ENCODE results near the gene KBTBD13. TPM values are rescaled to one million over a fixed set of nuclear protein-coding genes. Genes with fewer than 3 reads are reported as not detected.

The KBTBD13 gene
- total and polyA plus RNA-seq, 11 donors: 0.78 to 11.8 (median 4.2) TPM

DNA sequence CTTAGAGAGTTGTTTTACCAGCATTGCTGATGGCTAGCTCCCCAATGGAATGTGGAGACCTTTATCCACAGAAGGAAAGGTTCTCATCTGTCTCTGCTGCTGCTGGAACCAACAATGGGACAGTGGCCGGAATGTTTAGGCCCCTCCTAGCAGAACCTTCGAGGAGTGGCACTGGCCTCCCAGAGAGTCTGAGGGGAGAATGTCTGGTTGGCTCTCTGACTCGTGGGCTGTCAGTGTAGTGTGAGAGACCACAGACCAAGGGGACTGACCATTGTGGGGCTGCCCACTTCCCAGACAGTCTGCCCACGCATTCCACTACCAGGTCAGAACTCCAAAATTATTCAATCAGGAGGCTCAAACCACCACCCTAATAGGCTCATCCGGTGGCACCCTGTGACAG is 13.8 kb upstream of the KBTBD13 start:
- Histone ChIP-seq H3K4me3 (no peak overlapping the region), H3K27ac (peak overlapping the region in 3 of 12 donors; percentile 18 to 68 (median 34)), H3K9me3 (peaks cover 0 to 3% (median 0%) of the 10 kb centered on the region in 12 donors), H3K36me3 (peaks cover 0 to 12% (median 7%) of the 10 kb centered on the region in 9 donors), H3K27me3 (peaks cover 0 to 18% (median 0%) of the 10 kb centered on the region in 9 donors), H3K4me1 (peaks cover 2 to 58% (median 17%) of the 10 kb centered on the region in 12 donors)
- no peak for DNase-seq
- ATAC-seq: no peak
- intact Hi-C loops (cut with DNase I): no loop called here
- TF ChIP-seq, protein P1, sequence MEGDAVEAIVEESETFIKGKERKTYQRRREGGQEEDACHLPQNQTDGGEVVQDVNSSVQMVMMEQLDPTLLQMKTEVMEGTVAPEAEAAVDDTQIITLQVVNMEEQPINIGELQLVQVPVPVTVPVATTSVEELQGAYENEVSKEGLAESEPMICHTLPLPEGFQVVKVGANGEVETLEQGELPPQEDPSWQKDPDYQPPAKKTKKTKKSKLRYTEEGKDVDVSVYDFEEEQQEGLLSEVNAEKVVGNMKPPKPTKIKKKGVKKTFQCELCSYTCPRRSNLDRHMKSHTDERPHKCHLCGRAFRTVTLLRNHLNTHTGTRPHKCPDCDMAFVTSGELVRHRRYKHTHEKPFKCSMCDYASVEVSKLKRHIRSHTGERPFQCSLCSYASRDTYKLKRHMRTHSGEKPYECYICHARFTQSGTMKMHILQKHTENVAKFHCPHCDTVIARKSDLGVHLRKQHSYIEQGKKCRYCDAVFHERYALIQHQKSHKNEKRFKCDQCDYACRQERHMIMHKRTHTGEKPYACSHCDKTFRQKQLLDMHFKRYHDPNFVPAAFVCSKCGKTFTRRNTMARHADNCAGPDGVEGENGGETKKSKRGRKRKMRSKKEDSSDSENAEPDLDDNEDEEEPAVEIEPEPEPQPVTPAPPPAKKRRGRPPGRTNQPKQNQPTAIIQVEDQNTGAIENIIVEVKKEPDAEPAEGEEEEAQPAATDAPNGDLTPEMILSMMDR (IDR thresholded peaks at IDR 0.05): no peak
- no peak for TF ChIP-seq POLR2A (IDR thresholded peaks at IDR 0.05)
- WGBS, 4 donors: 70 to 81% (median 81%) methylated on average over 5 of the region's 5 CpGs

DNA sequence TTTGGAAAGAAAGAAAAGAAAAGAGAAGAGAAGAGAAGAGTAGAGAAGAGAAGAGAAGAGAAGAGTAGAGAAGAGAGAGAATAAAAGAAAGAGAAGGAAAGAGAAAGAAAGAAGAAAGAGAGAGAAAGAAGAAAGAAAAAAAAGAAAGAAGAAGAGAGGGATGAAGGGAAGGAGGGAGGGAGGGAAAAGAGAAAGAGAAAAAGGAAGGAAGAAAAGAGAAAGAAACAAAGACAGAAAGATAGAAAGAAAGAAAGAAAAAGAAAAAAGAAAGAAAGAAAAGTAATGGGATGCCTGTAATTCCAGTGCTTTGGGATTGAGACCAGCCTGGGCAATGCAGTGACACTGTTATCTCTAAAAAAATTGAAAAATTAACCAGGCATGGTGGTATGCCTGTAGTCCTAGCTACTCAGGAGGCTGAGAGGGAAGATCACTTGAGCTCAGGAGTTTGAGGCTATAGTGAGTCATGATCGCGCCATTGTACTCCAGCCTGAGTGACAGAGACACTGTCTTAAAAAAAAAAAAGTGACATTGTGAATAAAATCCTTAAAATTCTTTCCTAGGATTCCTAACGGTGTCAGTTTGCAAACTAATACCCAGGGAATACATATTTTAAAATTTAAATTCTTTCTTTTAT is 10.4 kb upstream of the KBTBD13 start:
- 57 to 76% (median 69%) methylated on average over 3 of the region's 3 CpGs for WGBS, 4 donors
- H3K4me3 ChIP-seq: peak overlapping the region in 10 of 12 donors; percentile 10 to 79 (median 60)
- peaks cover 0 to 23% (median 0%) of the 10 kb centered on the region in 9 donors for H3K27me3 ChIP-seq
- peaks cover 7 to 71% (median 37%) of the 10 kb centered on the region in 12 donors for H3K4me1 ChIP-seq
- intact Hi-C loops (cut with DNase I): no loop called here
- no peaks in the 10 kb centered on the region for H3K9me3 ChIP-seq
- H3K27ac ChIP-seq: peak overlapping the region in 10 of 12 donors; percentile 70 to 93 (median 83)
- peaks cover 0 to 4% (median 0%) of the 10 kb centered on the region in 9 donors for H3K36me3 ChIP-seq
- no peak for TF ChIP-seq POLR2A (IDR thresholded peaks at IDR 0.05)
- TF ChIP-seq, protein P1 (IDR thresholded peaks at IDR 0.05): no peak
- ATAC-seq (no peak), DNase-seq (no peak)

DNA sequence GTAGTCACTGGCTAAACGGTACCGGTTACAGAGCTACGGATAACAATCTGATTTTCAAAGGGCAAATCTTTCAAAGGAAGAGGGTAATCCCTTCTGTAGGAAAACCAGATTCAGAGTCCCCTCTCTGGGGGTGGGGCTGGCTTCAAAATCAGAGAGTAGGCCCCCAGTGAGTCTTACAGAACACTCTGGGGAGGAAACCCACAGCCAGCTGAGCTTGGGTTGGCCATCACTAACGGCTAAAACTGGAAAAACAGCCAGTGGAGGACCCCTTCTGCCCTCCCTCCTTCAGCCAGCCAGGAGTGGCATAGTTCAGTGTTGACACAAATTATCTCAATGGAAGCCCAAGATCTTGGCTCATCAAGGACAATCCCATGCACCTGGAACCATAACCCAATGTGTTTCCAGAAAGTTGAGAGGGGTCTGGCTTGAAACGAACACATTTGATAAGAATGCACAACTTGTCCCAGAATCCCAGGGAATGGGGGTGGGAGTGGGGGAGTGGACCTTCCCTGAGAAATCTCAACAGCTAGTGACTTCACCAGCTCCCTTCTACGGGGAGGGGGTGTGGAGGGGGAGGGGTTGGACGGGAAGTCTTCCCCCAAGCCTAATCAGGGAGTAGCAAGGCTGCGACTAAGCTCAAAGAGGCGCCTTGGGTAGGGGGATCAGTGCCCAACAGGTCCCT is 9.8 kb upstream of the KBTBD13 start:
- Histone ChIP-seq H3K4me3 (peak overlapping the region in 11 of 12 donors; percentile 43 to 79 (median 59)), H3K27me3 (peaks cover 0 to 23% (median 0%) of the 10 kb centered on the region in 9 donors), H3K27ac (peak overlapping the region; percentile 59 to 93 (median 81)), H3K9me3 (no peaks in the 10 kb centered on the region), H3K36me3 (peaks cover 0 to 4% (median 0%) of the 10 kb centered on the region in 9 donors), H3K4me1 (peaks cover 12 to 72% (median 41%) of the 10 kb centered on the region in 12 donors)
- peak in 1 of 4 donors; percentile 10 for ATAC-seq
- WGBS, 4 donors: 43 to 50% (median 46%) methylated on average over 9 of the region's 9 CpGs
- DNase-seq: peak in 2 of 5 donors; percentile 52 to 57
- intact Hi-C loops (cut with DNase I): no loop called here
- TF ChIP-seq, protein P1 (IDR thresholded peaks at IDR 0.05): no peak
- no peak for TF ChIP-seq POLR2A (IDR thresholded peaks at IDR 0.05)

DNA sequence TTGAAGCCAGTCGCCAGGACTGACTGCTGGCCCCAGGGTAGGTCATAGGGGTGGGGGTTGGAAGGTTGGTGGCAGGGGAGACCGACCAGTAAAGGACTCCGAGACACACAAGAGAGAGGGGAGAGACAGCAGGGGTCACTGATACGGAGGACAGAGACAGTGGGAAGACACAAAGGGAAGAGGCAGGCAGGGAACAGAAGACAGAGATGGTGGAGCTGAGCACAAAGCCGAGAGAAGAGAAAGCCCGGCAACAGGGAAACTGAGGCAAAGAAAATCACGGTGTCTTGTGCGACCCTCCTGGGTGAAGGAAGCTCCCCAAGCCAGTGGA is 9.3 kb upstream of the KBTBD13 start:
- TF ChIP-seq POLR2A (IDR thresholded peaks at IDR 0.05): no peak
- TF ChIP-seq, protein P1 (IDR thresholded peaks at IDR 0.05): no peak
- H3K9me3 ChIP-seq: no peaks in the 10 kb centered on the region
- peaks cover 17 to 74% (median 46%) of the 10 kb centered on the region in 12 donors for H3K4me1 ChIP-seq
- intact Hi-C loops (cut with DNase I): no loop called here
- peaks cover 0 to 4% (median 0%) of the 10 kb centered on the region in 9 donors for H3K36me3 ChIP-seq
- WGBS, 4 donors: 26 to 39% (median 32%) methylated on average over 8 of the region's 8 CpGs
- no peak for ATAC-seq
- DNase-seq: no peak
- peak overlapping the region; percentile 18 to 79 (median 59) for H3K4me3 ChIP-seq
- peak overlapping the region; percentile 59 to 93 (median 81) for H3K27ac ChIP-seq
- peaks cover 0 to 23% (median 0%) of the 10 kb centered on the region in 9 donors for H3K27me3 ChIP-seq

All from heart left ventricle (tissue), 16 donors.